Stimulated activated CD4-positive, alpha-beta T cell treated with anti-CD3 and anti-CD28 coated beads, Interleukin-1b, Interleukin-23, amount 100 ng/mL, for 48 hours (primary cell): ENCODE data around the gene CHRD.
A peak's percentile ranks its signal among the peaks of the same experiment; 100 is the strongest.
"Not testable (repeated sequence)": the region's sequence is repeated elsewhere in the genome, so short reads cannot be mapped to it uniquely, and the experiment has no call there.

Source experiments
- DNase-seq: peaks from one replicate; pipeline ENCODE4 v3.0.0-alpha.2; 2020

CHRD gene

DNA sequence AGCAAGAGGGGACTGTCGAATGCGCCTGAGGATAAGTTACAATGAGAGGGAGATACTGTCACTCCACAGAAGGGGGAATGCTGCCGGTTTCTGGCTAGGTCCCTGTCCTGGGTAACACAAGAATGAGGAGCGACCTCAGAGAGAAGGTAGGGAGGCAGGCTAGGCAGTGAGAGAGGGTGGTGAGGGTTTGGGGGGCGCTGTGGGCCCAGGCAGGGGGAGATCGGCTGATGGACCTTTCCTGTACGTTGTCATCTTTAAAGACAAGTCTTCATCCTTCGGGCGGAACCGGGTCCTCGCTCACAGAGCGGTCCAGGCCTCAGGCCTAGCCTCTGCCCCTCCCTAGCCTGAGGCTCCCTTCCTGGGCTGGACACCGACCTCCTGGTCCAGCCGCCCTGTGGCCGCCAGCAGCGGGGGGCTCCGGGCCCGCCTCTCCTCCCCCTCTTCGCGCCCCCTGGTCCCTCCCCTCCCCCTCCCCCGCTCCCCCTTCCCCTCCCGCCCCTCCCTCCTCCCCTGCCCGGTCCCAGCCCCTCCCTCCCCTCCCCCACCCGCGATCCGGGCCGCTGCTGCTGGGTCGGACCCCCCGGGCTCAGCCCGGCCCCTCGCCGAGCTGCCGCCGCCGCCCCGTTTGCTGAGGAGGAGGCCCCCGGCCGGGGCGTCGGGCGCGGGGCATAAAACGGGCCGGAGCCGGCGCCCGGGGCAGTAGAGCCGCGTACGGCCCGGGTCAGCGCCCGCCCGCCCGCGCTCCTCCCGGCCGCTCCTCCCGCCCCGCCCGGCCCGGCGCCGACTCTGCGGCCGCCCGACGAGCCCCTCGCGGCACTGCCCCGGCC, at the start of gene CHRD:
CHRD (plus strand) TSS at position 697 of the 827 bp plus-strand sequence. CDS start 265 bp downstream, outside the sequence.
- DNase-seq: no peak

- DNase-seq: no peak
Measured at GRCh38 chr3:184332370-184333090, 47.3 kb upstream of the CHRD start.

DNA sequence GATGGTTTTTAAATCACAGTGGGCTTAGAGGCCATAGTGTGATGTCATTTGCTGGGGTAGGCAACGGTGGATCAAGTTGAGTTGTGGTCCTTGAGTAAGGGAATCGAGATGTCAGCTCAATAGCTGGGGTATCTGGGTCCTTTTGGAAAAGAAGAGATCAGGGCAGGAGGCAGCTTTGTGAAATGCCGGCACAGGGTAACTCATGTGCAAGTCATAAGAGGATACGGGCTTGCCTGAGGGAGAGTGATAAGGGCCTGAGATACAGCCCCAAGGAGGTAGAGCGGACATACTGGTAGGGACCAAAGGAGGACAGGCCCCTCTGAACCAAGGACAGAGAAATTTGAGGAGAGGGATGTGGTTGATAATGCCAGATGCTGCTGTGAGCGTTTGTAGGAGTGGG, 46.7 kb upstream of the CHRD start:
- DNase-seq: no peak

- no peak for DNase-seq
Measured at GRCh38 chr3:184333700-184334099, 46.2 kb upstream of the CHRD start.

GRCh38 chr3:184334470-184335158, 45.2 kb upstream of the CHRD start:
- peak; percentile 64 for DNase-seq

DNA sequence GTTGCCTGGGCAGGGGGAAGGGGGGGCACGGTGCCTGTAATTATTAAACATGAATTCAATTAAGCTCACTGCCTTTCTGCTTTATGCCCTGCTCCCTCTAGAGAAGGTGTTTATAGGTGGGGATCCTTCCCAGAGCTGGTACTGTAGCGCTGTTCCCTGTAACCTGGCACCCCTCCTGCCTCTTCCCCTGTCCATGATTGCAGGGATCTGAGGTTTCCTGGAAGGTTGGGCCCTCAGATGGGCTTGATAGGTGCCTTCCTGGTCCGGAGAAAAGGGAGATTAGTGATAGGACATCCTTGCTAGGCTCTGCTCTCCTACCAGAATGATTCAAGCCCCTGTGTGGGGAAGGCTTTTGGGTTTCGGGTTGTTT, 44.6 kb upstream of the CHRD start:
- DNase-seq: no peak

DNA sequence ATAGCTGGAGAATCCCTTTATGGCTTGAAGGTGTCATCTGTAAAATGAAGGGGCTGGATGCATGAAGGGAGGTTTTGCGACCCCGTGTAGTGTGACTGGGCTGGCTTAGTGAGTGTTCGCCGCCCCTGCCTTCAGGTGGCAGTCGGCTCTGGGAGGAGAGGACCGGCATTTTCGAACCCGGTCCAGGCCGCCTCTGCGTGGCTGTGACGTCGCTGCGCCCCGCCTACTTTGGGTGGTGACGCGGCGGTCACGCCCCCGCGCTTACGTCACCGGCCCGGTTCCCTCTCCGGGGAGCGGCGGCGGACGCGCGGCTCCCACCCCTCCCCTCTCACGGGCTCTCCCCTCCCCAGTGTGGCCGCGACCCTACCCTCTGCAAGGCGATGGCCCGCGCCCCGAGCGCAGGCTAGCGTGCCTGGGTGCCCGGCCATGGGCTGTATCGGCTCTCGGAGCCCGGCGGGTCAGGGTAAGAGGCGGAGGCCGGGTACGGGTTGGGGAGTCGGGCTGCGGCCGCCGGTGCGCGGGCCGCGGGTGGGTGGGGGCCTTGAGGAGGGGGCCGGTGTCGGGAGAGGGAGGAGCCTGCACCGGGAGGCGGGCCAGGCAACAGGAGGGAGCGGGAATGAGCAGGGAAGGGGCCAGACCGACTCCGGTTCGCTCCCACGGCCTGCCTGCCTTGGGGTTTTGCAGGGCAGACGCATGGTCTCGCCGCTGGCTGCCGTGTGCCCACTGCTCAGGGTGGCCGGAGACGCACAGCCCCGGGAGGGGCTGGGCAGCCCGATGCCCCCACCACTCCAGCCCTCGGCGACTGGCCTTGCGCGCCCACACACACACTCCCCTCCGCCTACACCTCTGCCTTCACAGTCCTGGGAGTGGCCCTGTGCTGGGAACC, 44.0 kb upstream of the CHRD start:
- peak; percentile 84 for DNase-seq

GRCh38 chr3:184336547-184337398, 43.1 kb upstream of the CHRD start:
- DNase-seq: no peak

DNA sequence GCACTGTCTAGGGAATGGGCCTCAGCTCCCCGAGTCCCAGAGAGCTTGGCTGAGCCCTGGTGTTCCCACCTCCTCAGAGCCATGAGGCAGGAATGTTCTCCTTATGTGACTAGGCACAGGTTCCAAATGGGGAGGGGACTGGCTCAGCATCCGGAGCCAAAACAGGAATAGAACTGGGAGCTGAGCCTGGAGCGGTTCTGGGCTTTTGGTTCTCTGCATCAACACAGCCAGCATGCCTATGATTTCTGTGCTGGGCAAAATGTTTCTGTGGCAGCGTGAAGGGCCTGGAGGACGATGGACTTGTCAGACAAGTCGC, 42.5 kb upstream of the CHRD start, which contains the start of gene FAM131A:
FAM131A (plus strand) TSS at position 202 of the 316 bp plus-strand sequence; CDS start at position 233, 31 bp downstream.
- DNase-seq: no peak

- DNase-seq: no peak
Measured at GRCh38 chr3:184337981-184338380, 41.9 kb upstream of the CHRD start.

DNA sequence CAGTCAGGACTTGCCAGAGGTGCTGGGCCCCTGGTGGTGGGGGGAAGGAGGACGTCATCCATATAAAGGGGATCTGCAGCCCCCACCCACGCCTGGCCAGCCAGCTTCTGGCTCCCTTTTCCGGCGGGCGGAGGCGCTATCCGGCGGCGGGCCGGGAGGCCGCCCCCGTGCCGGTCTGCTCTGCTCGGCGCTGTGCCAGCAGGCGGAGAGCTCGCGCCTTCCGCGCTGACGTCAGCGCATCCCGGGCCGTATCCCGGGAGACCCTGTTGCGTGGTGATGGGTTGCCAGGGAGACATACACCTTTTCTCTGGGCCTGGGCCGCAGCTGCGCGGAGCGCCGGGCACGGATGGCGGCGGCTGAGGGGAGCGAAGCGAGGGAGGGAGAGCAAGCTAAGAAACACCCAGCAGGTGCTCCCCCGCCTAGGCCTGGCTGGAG, 41.3 kb upstream of the CHRD start:
- no peak for DNase-seq

- no peak for DNase-seq
Measured at GRCh38 chr3:184339001-184339400, 40.9 kb upstream of the CHRD start.

DNA sequence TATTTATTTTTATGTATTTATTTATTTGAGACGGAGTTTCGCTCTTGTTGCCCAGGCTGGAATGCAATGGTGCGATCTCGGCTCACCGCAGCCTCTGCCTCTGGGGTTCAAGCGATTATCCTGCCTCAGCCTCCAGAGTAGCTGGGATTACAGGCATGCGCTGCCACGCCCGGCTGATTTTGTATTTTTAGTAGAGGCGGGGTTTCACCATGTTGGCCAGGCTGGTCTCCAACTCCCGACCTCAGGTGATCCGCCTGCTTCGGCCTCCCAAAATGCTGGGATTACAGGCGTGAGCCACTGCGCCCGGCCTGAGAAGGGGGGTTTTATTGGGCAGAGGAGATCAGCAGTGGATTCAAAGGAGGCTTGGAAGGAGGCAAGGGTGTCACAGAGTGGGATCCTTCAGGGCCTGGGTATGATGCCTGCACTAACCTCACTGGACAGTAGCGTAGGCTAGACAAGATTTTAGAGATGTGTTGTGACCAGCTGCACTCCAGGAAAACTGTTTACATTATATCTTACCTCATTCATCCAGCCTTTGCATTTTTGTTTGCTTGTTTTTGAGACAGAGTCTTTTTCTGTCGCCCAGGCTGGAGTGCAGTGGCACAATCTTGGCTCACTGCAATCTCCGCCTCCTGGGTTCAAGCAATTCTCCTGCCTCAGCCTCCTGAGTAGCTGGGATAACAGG, 40.3 kb upstream of the CHRD start:
- not testable (repeated sequence) for DNase-seq

DNA sequence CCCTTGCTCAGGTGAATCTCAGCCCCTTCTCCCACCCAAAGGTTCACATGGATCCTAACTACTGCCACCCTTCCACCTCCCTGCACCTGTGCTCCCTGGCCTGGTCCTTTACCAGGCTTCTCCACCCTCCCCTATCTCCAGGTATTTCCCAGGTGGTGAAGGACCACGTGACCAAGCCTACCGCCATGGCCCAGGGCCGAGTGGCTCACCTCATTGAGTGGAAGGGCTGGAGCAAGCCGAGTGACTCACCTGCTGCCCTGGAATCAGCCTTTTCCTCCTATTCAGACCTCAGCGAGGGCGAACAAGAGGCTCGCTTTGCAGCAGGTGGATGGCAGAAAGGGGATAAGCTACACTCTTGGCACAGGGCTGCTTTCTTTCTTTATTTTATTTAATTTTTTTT, 37.9 kb upstream of the CHRD start:
- no peak for DNase-seq

- DNase-seq: no peak
Measured at GRCh38 chr3:184343200-184343876, 36.5 kb upstream of the CHRD start.

DNA sequence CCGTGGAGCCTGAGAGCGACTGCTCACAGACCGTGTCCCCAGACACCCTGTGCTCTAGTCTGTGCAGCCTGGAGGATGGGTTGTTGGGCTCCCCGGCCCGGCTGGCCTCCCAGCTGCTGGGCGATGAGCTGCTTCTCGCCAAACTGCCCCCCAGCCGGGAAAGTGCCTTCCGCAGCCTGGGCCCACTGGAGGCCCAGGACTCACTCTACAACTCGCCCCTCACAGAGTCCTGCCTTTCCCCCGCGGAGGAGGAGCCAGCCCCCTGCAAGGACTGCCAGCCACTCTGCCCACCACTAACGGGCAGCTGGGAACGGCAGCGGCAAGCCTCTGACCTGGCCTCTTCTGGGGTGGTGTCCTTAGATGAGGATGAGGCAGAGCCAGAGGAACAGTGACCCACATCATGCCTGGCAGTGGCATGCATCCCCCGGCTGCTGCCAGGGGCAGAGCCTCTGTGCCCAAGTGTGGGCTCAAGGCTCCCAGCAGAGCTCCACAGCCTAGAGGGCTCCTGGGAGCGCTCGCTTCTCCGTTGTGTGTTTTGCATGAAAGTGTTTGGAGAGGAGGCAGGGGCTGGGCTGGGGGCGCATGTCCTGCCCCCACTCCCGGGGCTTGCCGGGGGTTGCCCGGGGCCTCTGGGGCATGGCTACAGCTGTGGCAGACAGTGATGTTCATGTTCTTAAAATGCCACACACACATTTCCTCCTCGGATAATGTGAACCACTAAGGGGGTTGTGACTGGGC, 35.1 kb upstream of the CHRD start:
- no peak for DNase-seq

- DNase-seq: no peak
Measured at GRCh38 chr3:184345317-184346144, 34.3 kb upstream of the CHRD start.

GRCh38 chr3:184346480-184347190, 33.2 kb upstream of the CHRD start:
- no peak for DNase-seq
